ENCODE data around the gene EVC2.

EVC2 gene

GRCh38 chr4:5713861-5714260 lies 5.5 kb upstream of the EVC2 start:
- H3K27me3 ChIP-seq (ENCODE audit: insufficient read depth, poor library complexity, severe bottlenecking) = no peaks in the 10 kb centered on the region
- H3K27ac ChIP-seq (ENCODE audit: poor library complexity, severe bottlenecking) = no peak overlapping the region
- TF ChIP-seq CTCF (IDR thresholded peaks at IDR 0.05; ENCODE audit: poor library complexity, severe bottlenecking) = no peak
- H3K4me3 ChIP-seq (ENCODE audit: severe bottlenecking) = no peak overlapping the region
- H3K36me3 ChIP-seq (ENCODE audit: low read depth) = peaks cover 33% of the 10 kb centered on the region
- no peak for ATAC-seq (ENCODE audit: low read depth)
- H3K9me3 ChIP-seq (ENCODE audit: severe bottlenecking) = peaks cover 3% of the 10 kb centered on the region
- peaks cover 12% of the 10 kb centered on the region for H3K4me1 ChIP-seq (ENCODE audit: insufficient read depth, poor library complexity, severe bottlenecking)
- DNase-seq (ENCODE audit: low spot score) = no peak

- ATAC-seq (ENCODE audit: low read depth) (no peak), DNase-seq (ENCODE audit: low spot score) (no peak)
- H3K4me1 ChIP-seq (ENCODE audit: insufficient read depth, poor library complexity, severe bottlenecking) = peaks cover 12% of the 10 kb centered on the region
- TF ChIP-seq CTCF (IDR thresholded peaks at IDR 0.05; ENCODE audit: poor library complexity, severe bottlenecking) = no peak
- peaks cover 3% of the 10 kb centered on the region for H3K9me3 ChIP-seq (ENCODE audit: severe bottlenecking)
- peak overlapping the region; percentile 62 for H3K27ac ChIP-seq (ENCODE audit: poor library complexity, severe bottlenecking)
- peaks cover 24% of the 10 kb centered on the region for H3K36me3 ChIP-seq (ENCODE audit: low read depth)
- H3K27me3 ChIP-seq (ENCODE audit: insufficient read depth, poor library complexity, severe bottlenecking) = no peaks in the 10 kb centered on the region
- H3K4me3 ChIP-seq (ENCODE audit: severe bottlenecking) = no peak overlapping the region
These were observed 4.6 kb upstream of the EVC2 start for GRCh38 chr4:5712931-5713330.

- Histone ChIP-seq H3K4me1 (ENCODE audit: insufficient read depth, poor library complexity, severe bottlenecking) (peaks cover 15% of the 10 kb centered on the region), H3K36me3 (ENCODE audit: low read depth) (peaks cover 22% of the 10 kb centered on the region), H3K27me3 (ENCODE audit: insufficient read depth, poor library complexity, severe bottlenecking) (no peaks in the 10 kb centered on the region), H3K9me3 (ENCODE audit: severe bottlenecking) (peaks cover 3% of the 10 kb centered on the region), H3K4me3 (ENCODE audit: severe bottlenecking) (no peak overlapping the region), H3K27ac (ENCODE audit: poor library complexity, severe bottlenecking) (peak overlapping the region; percentile 62)
- DNase-seq (ENCODE audit: low spot score) (no peak), ATAC-seq (ENCODE audit: low read depth) (peak; percentile 10; the same call in 1 of the 3 replicates)
- no peak for TF ChIP-seq CTCF (IDR thresholded peaks at IDR 0.05; ENCODE audit: poor library complexity, severe bottlenecking)
These were observed 4.2 kb upstream of the EVC2 start for GRCh38 chr4:5712517-5712916.

- H3K27ac ChIP-seq (ENCODE audit: poor library complexity, severe bottlenecking) = peak overlapping the region; percentile 62
- DNase-seq (ENCODE audit: low spot score) (no peak), ATAC-seq (ENCODE audit: low read depth) (peak; percentile 0; the same call in 2 of the 3 replicates)
- TF ChIP-seq CTCF (IDR thresholded peaks at IDR 0.05; ENCODE audit: poor library complexity, severe bottlenecking) = no peak
- H3K36me3 ChIP-seq (ENCODE audit: low read depth) = peaks cover 14% of the 10 kb centered on the region
- no peaks in the 10 kb centered on the region for H3K27me3 ChIP-seq (ENCODE audit: insufficient read depth, poor library complexity, severe bottlenecking)
- H3K4me3 ChIP-seq (ENCODE audit: severe bottlenecking) = peak overlapping the region; percentile 62
- H3K9me3 ChIP-seq (ENCODE audit: severe bottlenecking) = peaks cover 3% of the 10 kb centered on the region
- peaks cover 18% of the 10 kb centered on the region for H3K4me1 ChIP-seq (ENCODE audit: insufficient read depth, poor library complexity, severe bottlenecking)
These were observed 3.3 kb upstream of the EVC2 start for GRCh38 chr4:5711479-5712184.

- peak; percentile 84 for DNase-seq (ENCODE audit: low spot score)
- TF ChIP-seq CTCF (IDR thresholded peaks at IDR 0.05; ENCODE audit: poor library complexity, severe bottlenecking) = no peak
- peak within 1 kb of the TSS; percentile 62 for H3K4me3 ChIP-seq (ENCODE audit: severe bottlenecking)
- peaks cover 18% of the 10 kb centered on the region for H3K4me1 ChIP-seq (ENCODE audit: insufficient read depth, poor library complexity, severe bottlenecking)
- H3K27ac ChIP-seq (ENCODE audit: poor library complexity, severe bottlenecking) = peak within 1 kb of the TSS; percentile 62
- H3K27me3 ChIP-seq (ENCODE audit: insufficient read depth, poor library complexity, severe bottlenecking) = no peaks in the 10 kb centered on the region
- H3K36me3 ChIP-seq (ENCODE audit: low read depth) = peaks cover 14% of the 10 kb centered on the region
- H3K9me3 ChIP-seq (ENCODE audit: severe bottlenecking) = peaks cover 3% of the 10 kb centered on the region
- ATAC-seq (ENCODE audit: low read depth) = peak; percentile 77
These were observed 2.7 kb upstream of the EVC2 start, which contains the start of gene EVC for GRCh38 chr4:5710961-5711478. EVC (plus strand) TSS chr4:5711201; CDS start chr4:5711381, 180 bp downstream.

Data from RWPE2 (cell line).